Right forelimb (tissue), 1 donor: Measurements from ENCODE around the gene HYAL2.
"Not testable (repeated sequence)": the region's sequence is repeated elsewhere in the genome, so short reads cannot be mapped to it uniquely, and the experiment has no call there.

Experiments
- DNase-seq: peaks from one replicate; pipeline ENCODE4 v3.0.0-alpha.2; 2018

Gene HYAL2

GRCh38 chr3:50327129-50327528 lies 4.6 kb upstream of the HYAL2 start:
- no peak for DNase-seq

GRCh38 chr3:50326182-50326541 lies 3.6 kb upstream of the HYAL2 start:
- no peak for DNase-seq

- no peak for DNase-seq
These were observed 3.1 kb upstream of the HYAL2 start for GRCh38 chr3:50325497-50326181.

DNA sequence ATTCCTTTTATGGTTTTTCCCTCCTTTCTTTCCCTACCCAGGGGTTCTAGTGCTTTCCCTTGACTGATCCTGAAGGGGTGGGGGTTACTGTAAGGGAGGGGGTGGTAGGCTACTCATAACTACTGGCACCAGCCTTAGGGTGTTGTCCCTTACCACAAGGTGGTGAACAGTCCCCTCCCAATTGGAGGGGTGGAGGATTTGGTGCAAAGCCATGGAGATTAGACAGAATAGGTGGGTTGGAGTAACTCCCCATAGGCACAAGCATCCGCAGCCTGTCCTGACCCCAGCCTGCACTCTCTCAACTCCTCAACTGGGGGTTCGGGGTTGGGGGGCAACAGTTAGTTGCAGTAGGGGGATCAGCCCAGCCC lies 2.6 kb upstream of the HYAL2 start:
- no peak for DNase-seq

- DNase-seq, result peak; percentile 74
These were observed 2.0 kb upstream of the HYAL2 start for GRCh38 chr3:50324351-50325112.

GRCh38 chr3:50323614-50324199 lies 1.2 kb upstream of the HYAL2 start:
- no peak for DNase-seq

DNA sequence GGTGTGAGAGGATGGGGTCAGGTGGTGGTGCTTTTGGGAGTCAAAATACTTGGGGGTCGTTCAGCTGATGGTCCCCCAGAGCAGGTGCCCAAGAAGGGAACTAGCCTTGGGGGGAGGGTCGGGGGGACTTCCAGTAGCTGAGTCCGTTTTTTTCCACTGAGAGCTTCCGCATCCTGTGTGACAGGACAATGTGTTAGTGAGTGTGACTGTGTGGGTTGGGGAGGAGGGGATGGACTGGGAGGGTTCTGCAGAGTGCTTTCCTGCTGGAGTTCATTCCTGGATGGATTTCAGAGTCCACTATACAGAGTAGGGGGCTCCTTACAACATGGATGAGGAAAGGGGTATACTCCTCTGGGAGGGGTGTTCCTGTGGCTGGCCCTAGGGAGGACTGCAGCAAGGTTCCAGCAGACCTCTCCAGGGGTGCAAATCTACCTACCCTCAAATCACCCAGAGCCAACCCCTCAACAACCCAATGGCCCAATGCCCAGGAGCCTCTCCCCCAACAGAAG lies 601 bp upstream of the HYAL2 start:
- DNase-seq, result no peak

- no peak for DNase-seq
These were observed 495 bp downstream of the HYAL2 start for GRCh38 chr3:50322115-50322385.

DNA sequence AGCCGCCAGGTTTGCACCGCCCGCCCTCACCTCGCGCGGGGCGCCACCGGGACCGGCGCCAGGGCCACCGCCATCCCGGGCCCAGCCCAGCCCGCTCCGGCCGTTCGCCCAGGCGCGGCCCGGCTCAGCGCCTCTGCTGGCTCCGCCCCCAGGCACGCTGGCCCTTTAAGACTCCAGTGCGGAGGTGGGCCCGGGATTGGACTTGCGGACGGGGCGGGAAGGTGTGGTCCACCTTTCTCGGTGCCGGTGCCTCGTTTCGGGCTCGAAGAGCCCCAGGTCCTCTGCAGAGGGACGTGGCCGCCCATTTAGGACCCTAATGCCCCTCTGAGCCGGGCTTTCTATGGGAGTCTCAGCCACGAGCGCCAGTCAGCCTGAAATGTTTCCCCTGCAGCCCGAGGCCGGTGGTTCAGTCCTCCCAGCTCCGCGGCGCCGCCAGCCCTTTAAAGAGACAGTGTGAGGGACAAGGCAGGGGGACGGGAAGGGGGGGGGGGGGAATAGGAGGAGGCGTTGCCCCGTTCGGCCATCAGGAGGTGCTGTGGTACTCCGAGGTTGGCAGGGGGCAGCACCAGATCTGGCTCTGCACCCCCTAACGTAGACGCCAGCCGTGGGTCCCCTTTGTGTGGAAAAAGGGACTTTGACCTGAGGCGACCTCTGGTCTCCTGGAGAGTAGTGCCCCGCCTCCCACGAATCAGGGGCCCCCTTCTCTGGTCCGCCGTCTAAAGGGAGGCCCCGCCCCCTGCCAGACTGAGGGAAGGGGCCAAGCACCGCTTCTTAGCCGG lies 1.0 kb downstream of the HYAL2 start:
- peak; percentile 95 for DNase-seq

- DNase-seq, result no peak
These were observed 1.7 kb downstream of the HYAL2 start for GRCh38 chr3:50320853-50321335.

- DNase-seq, result no peak
These were observed 2.5 kb downstream of the HYAL2 start for GRCh38 chr3:50319894-50320625.

DNA sequence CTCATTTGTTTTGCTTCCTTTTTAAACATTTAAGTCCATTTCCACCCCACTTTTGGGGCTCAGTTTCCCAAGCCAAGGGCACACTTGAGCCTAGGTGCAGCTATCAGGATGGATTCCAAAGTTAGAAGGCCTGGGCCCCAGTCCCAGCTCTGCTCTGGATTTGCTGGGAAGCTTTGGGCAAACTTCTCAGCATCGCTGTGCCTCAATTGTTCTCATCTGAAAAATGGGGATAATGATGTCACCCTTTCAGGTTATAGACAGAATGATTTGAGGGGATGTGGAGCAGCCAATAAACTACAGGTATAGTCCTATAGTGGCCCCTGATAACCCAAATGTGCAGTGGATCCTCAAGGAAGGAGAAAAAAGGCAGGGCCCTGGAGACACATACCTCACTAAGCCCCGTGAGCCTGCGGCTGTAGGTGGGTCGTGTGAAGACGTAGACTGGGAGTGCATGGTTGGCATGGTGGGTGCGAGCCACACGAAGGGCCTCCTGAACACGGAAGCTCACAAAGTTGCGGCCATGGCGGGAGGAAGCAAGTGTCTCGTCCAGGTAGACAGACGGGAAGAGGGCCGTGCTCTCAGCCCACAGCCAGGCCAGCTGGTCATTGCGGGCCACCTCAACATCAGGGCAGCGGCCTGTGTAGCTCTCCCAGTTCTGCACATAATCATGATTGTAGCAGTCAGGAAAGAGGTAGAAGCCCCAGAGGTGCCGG lies 3.2 kb downstream of the HYAL2 start:
- no peak for DNase-seq

DNA sequence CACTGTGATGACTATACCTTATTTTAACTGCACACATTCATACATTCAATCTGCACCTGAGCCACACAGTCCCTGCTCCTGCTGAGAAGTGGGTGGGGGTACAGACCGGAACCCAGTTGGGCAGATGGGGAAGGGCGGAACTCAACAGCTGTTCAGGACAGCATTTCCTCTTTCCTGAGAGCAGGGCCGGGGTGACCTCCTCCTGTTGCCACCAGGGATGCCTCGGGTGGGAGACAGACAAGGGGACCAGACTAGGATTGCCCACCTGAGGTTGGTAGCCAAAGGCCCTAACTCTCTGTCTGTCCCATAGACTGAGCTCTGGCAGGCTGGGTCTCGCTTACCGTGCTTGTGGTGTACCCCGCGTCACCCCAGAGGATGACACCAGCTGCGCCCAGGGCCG lies 3.9 kb downstream of the HYAL2 start:
- no peak for DNase-seq

- DNase-seq, result no peak
These were observed 4.4 kb downstream of the HYAL2 start for GRCh38 chr3:50318163-50318562.

DNA sequence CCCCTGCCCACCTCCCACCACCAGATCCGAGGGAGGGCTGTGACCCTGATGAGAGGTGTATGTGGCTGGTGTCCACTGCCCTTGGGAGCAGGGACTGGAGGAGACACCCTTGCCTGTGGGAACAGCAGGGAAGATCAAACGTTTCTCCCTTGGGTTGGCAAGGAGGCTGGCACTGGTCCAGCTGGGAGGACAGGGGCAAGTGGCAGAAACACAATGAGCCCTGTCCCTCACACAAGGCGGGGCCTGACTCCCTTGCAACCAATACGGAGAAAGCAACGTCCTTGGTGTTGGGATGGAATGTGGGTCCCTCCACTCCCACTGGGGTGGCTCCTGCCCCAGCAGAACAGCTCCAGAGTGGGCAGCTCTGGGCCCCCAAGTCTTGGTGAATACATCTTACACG lies 5.2 kb downstream of the HYAL2 start:
- DNase-seq, result no peak

GRCh38 chr3:50316657-50317242 lies 5.8 kb downstream of the HYAL2 start:
- DNase-seq, result no peak

DNA sequence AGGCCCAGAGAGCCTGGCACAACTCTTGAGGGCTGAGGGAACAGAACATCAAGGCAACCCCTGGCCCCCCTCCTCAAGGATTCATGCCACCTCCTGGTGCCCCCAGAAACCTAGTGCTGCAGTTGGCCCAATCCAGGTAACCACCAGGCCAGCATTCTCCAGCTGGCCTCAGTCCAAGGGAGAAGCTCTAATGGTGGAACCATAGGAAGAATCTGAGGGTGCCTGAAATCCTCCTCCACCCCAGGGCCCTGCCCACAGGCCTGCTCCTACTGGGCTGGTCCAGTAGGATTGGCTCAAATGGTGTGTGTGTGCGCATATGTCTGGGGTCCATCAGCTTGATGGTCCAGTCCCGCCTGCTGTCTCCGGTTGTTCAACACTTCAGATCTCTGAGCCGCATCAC lies 7.7 kb downstream of the HYAL2 start:
- no peak for DNase-seq

DNA sequence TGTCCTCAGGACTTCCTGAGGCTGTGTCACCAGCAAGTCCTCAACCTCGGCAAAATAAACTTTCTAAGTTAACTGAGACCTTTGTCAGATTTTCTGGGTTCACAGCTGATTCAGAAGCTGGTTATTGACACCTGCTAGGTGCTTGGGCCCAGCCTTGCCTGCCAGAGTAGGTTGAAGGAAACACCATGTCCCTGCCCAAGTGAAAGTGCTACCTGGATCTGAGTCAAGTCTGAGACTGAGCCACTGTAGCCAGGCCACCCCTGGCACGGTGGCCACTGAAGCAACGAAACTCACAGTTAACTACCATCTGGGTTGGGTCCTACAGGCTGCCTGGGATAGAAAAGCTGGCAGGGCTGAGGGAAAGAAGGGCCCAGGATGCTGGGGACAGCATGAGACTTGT lies 8.2 kb downstream of the HYAL2 start:
- no peak for DNase-seq

DNA sequence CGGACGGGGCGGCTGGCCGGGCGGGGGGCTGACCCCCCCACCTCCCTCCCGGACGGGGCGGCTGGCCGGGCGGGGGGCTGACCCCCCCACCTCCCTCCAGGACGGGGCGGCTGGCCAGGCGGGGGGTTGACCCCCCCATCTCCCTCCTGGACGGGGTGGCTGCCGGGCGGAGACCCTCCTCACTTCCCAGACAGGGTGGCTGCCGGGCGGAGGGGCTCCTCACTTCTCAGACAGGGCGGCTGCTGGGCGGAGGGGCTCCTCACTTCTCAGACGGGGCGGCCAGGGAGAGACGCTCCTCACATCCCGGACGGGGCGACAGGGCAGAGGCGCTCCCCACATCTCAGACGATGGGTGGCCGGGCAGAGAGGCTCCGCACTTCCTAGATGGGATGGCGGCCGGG lies 10.5 kb downstream of the HYAL2 start:
- not testable (repeated sequence) for DNase-seq

- no peak for DNase-seq
These were observed 17.9 kb downstream of the HYAL2 start for GRCh38 chr3:50304601-50305000.

- no peak for DNase-seq
These were observed 19.3 kb downstream of the HYAL2 start, which contains the start of gene HYAL1 for GRCh38 chr3:50303013-50303815. Gene HYAL1 (minus strand): TSS chr3:50303574. CDS start chr3:50302956, 618 bp downstream.
